Caco-2 (cell line): Measurements from ENCODE around the gene TBC1D12. TPM values are rescaled to one million over a fixed set of nuclear protein-coding genes. Genes with fewer than 3 reads are reported as not detected.

ENCODE experiments used
- BruUV-seq: library from RNA; stranded (reverse); fragments of 400-500 nt; replicated peaks from 2 replicates; lab custom pipeline; 2021; lab: Mats Ljungman, UMichigan
- CTCF ChIA-PET: fragments of 300-600 bp; sonication (Branson Sonifier 250); formaldehyde crosslinking; loops from one replicate; lab custom pipeline; 2022; ENCODE audit warnings: antibody characterized with exemption; lab: Charles Lee
- POLR2A ChIA-PET: fragments of 300-600 bp; sonication (Branson Sonifier 250); formaldehyde crosslinking; loops from one replicate; lab custom pipeline; 2022; ENCODE audit warnings: antibody characterized with exemption; lab: Charles Lee
- DNase-seq, 2 experiments: peaks; one replicate each; pipeline versions ENCODE4 v3.0.0 to v3.0.0-alpha.2; 2020 to 2022
- H3K27me3 ChIP-seq: replicated peaks from 2 replicates; pipeline ENCODE4 v1.6.0; 2011; ENCODE audit warnings: low read length; ENCODE audit not compliant: control insufficient read depth, insufficient read depth
- H3K36me3 ChIP-seq: 2 replicates; pipeline ENCODE4 v1.5.1; 2011; ENCODE audit warnings: low read length; ENCODE audit not compliant: control insufficient read depth, insufficient read depth
- H3K4me1 ChIP-seq: fragments of 250-450 bp; sonication (Bioruptor Pico); 2 replicates; pipeline ENCODE4 v1.5.1; 2020; ENCODE audit warnings: mild to moderate bottlenecking
- H3K4me3 ChIP-seq: 2 replicates; pipeline ENCODE4 v1.5.1; 2011; ENCODE audit warnings: low read depth, mild to moderate bottlenecking, control low read depth, low read length
- H3K9me3 ChIP-seq: fragments of 250-450 bp; sonication (Bioruptor Pico); 2 replicates; pipeline ENCODE4 v1.5.1; 2020; ENCODE audit warnings: mild to moderate bottlenecking, moderate library complexity
- H3K27ac Mint-ChIP-seq: one replicate; pipeline ENCODE4 v1.8.0; 2022; ENCODE audit warnings: mixed read lengths; ENCODE audit not compliant: unreplicated experiment
- H3K27me3 Mint-ChIP-seq: one replicate; pipeline ENCODE4 v1.8.0; 2022; ENCODE audit warnings: mixed read lengths; ENCODE audit not compliant: insufficient read depth, unreplicated experiment
- H3K36me3 Mint-ChIP-seq: one replicate; pipeline ENCODE4 v1.8.0; 2022; ENCODE audit warnings: mild to moderate bottlenecking, mixed read lengths; ENCODE audit not compliant: insufficient read depth, unreplicated experiment
- H3K4me1 Mint-ChIP-seq: one replicate; pipeline ENCODE4 v1.8.0; 2022; ENCODE audit warnings: low read depth, mixed read lengths; ENCODE audit not compliant: unreplicated experiment
- H3K4me3 Mint-ChIP-seq: one replicate; pipeline ENCODE4 v1.8.0; 2022; ENCODE audit warnings: mild to moderate bottlenecking, moderate library complexity, mixed read lengths; ENCODE audit not compliant: unreplicated experiment
- H3K9me3 Mint-ChIP-seq: one replicate; pipeline ENCODE4 v1.8.0; 2022; ENCODE audit warnings: mixed read lengths; ENCODE audit not compliant: unreplicated experiment
- CTCF ChIP-seq, 2 experiments: fragments of 200-600 bp in 1 of 2; IDR thresholded peaks; 1 replicate in 1 of 2; 2 replicates in 1 of 2; pipeline versions ENCODE4 v1.5.1 to v1.8.0; 2011 to 2022; ENCODE audit warnings: antibody characterized with exemption in 1 of 2, control low read depth in 1 of 2, inconsistent platforms in 1 of 2, low read depth in 1 of 2, low read length in 1 of 2, mild to moderate bottlenecking in 1 of 2, moderate library complexity in 1 of 2; ENCODE audit not compliant: insufficient read depth in 1 of 2, severe bottlenecking in 1 of 2, unreplicated experiment in 1 of 2
- intact Hi-C: fragments of 100-400 bp; cut with micrococcal nuclease; formaldehyde crosslinking; loops from one replicate; pipeline ENCODE4 v1.10.0; 2022; ENCODE audit not compliant: unreplicated experiment
- total RNA-seq: library from RNA; stranded (reverse); gene quantifications from 2 replicates; pipeline ENCODE4 v1.2.3, GENCODE V29; 2022

TBC1D12 gene
- total RNA-seq, 1 experiment from 2014 or later: 32.1 TPM

DNA sequence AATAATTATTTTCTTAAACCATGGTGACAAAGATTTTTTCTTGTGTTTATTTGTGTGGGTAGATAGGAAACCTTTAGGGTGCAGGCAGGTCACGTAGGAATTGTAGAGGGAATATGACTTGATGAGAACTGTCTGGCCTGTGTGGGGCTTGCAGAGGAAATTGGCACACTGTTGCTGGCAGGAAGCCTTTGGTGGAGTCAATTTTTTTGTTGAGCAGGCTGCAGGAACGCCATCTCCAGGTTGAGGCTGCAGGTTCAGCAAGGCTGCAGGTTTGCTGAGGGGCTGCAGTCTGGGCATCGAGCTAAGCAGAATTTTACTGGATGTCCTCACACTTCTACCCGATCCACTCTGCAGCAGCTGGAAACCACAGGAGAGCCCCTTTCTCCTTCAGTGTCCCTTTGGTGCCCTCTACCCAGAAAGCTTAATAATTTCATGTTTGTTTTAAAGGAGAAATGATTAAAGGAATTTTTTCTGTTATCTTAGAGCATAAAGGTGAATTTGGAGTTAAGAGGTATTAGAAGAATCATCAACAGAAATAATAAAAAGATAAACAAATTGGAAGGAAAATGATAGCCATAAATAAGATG, 37.0 kb downstream of the TBC1D12 start:
- peak in 1 of 2 experiments; percentile 15 for DNase-seq
- Mint-ChIP-seq H3K4me1 (no peaks in the 10 kb centered on the region), H3K4me3 (no peak overlapping the region), H3K27ac (no peak overlapping the region), H3K36me3 (peaks cover 30% of the 10 kb centered on the region), H3K9me3 (peaks cover 21% of the 10 kb centered on the region), H3K27me3 (no peaks in the 10 kb centered on the region)
- peaks cover 24% of the 10 kb centered on the region for H3K4me1 ChIP-seq
- H3K36me3 ChIP-seq: no peaks in the 10 kb centered on the region
- no peak for TF ChIP-seq CTCF (IDR thresholded peaks at IDR 0.05; ENCODE audit: insufficient read depth in 1 of 2, low read depth in 1 of 2, low read length in 1 of 2, severe bottlenecking in 1 of 2, unreplicated experiment in 1 of 2)
- H3K4me3 ChIP-seq: no peak overlapping the region
- POLR2A ChIA-PET: interaction anchor here (1.0 kb wide), 2 partner anchors 36 to 37 kb away, joined by 3 to 16 read pairs; partner anchors contain the start of gene TBC1D12
- CTCF ChIA-PET: interaction anchor here (0.6 to 1.1 kb wide), 3 partner anchors 31 to 119 kb away, joined by 3 to 5 read pairs (median 3); partner anchors contain the start of gene TBC1D12
- BruUV-seq: no TSS peak
- H3K9me3 ChIP-seq: peaks cover 6% of the 10 kb centered on the region
- intact Hi-C loops: no loop called here
- H3K27me3 ChIP-seq: no peaks in the 10 kb centered on the region

- Mint-ChIP-seq H3K27me3 (no peaks in the 10 kb centered on the region), H3K27ac (no peak overlapping the region), H3K36me3 (peaks cover 30% of the 10 kb centered on the region), H3K4me3 (no peak overlapping the region), H3K4me1 (no peaks in the 10 kb centered on the region), H3K9me3 (peaks cover 21% of the 10 kb centered on the region)
- Histone ChIP-seq H3K4me1 (peaks cover 24% of the 10 kb centered on the region), H3K36me3 (no peaks in the 10 kb centered on the region), H3K4me3 (no peak overlapping the region), H3K9me3 (peaks cover 5% of the 10 kb centered on the region), H3K27me3 (no peaks in the 10 kb centered on the region)
- DNase-seq: no peak
- ChIA-PET CTCF (interaction anchor here (1.1 kb wide), 1 partner anchor 31 kb away, joined by 5 read pairs; no protein-coding TSS in a partner anchor), POLR2A (interaction anchor here (1.0 kb wide), 2 partner anchors 37 to 38 kb away, joined by 3 to 16 read pairs; partner anchors contain the start of gene TBC1D12)
- intact Hi-C loops: no loop called here
- TF ChIP-seq CTCF (IDR thresholded peaks at IDR 0.05; ENCODE audit: insufficient read depth in 1 of 2, low read depth in 1 of 2, low read length in 1 of 2, severe bottlenecking in 1 of 2, unreplicated experiment in 1 of 2): no peak
- BruUV-seq: no TSS peak
Measured at GRCh38 chr10:94440096-94440495, 37.8 kb downstream of the TBC1D12 start.

DNA sequence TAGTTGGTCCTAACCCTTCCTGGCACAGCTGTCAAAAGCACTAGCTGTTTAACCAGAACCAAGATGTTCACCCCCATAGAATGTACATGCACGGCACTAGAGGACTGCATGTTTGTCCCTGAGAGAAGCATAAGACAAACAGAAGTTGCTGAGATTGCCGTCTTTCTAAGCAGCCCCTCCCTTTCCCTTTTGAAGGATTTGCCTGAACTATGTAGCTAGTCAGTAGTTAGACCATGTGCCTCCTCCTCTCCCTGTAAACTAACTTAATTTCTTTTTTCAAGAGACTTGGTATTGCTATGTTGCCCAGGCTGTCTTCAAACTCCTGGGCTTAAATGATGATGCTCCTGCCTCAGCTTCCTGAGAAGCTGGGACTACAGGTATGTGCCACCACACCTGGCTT, 40.7 kb downstream of the TBC1D12 start:
- no peaks in the 10 kb centered on the region for H3K4me1 Mint-ChIP-seq
- Histone ChIP-seq H3K9me3 (peaks cover 5% of the 10 kb centered on the region; the same call in 1 of the 2 replicates), H3K4me3 (no peak overlapping the region), H3K4me1 (peaks cover 24% of the 10 kb centered on the region), H3K27me3 (no peaks in the 10 kb centered on the region), H3K36me3 (no peaks in the 10 kb centered on the region)
- CTCF ChIA-PET: interaction anchor here (0.5 kb wide), 1 partner anchor 21 kb away, joined by 3 read pairs; no protein-coding TSS in a partner anchor
- H3K27me3 Mint-ChIP-seq: no peaks in the 10 kb centered on the region
- peaks cover 32% of the 10 kb centered on the region for H3K36me3 Mint-ChIP-seq
- no peak overlapping the region for H3K4me3 Mint-ChIP-seq
- no peak for TF ChIP-seq CTCF (IDR thresholded peaks at IDR 0.05; ENCODE audit: insufficient read depth in 1 of 2, low read depth in 1 of 2, low read length in 1 of 2, severe bottlenecking in 1 of 2, unreplicated experiment in 1 of 2)
- no peak for DNase-seq
- POLR2A ChIA-PET: interaction anchor here (1.9 kb wide), 1 partner anchor 41 kb away, joined by 12 read pairs; the partner anchor contains the start of gene TBC1D12
- H3K27ac Mint-ChIP-seq: peak overlapping the region; percentile 50
- H3K9me3 Mint-ChIP-seq: peaks cover 10% of the 10 kb centered on the region
- intact Hi-C loops: loop anchor here (2.0 kb wide), 1 partner anchor 40 kb away; the partner anchor contains the start of gene TBC1D12
- BruUV-seq: no TSS peak
